H9 (cell line): ENCODE data around the gene GSTO1. TPM values are rescaled to one million over a fixed set of nuclear protein-coding genes. Genes with fewer than 3 reads are reported as not detected.

Source experiments
- DNase-seq: peaks from one replicate; pipeline ENCODE4 v3.0.0-alpha.2; 2017
- H2AFZ ChIP-seq: one replicate; pipeline ENCODE4 v1.6.1; 2013; ENCODE audit warnings: mild to moderate bottlenecking, low read length, control low read depth, moderate library complexity
- H2AK5ac ChIP-seq: 2 replicates; pipeline ENCODE4 v1.6.1; 2013; ENCODE audit warnings: low read length, control low read depth, mixed read lengths; ENCODE audit not compliant: insufficient read length
- H2BK120ac ChIP-seq: one replicate; pipeline ENCODE4 v1.6.1; 2013; ENCODE audit warnings: low read depth, mild to moderate bottlenecking, low read length, control low read depth, inconsistent platforms; ENCODE audit not compliant: poor library complexity, severe bottlenecking
- H2BK12ac ChIP-seq: 2 replicates; pipeline ENCODE4 v1.6.1; 2013; ENCODE audit warnings: low read length, control low read depth, mixed read lengths, low read depth; ENCODE audit not compliant: insufficient read length
- H2BK15ac ChIP-seq: 2 replicates; pipeline ENCODE4 v1.6.1; 2013; ENCODE audit warnings: low read depth, low read length, control low read depth
- H2BK20ac ChIP-seq: one replicate; pipeline ENCODE4 v1.6.1; 2013; ENCODE audit warnings: low read depth, mild to moderate bottlenecking, low read length, control low read depth, inconsistent platforms; ENCODE audit not compliant: poor library complexity, severe bottlenecking
- H2BK5ac ChIP-seq: 2 replicates; pipeline ENCODE4 v1.6.1; 2013; ENCODE audit warnings: low read length, control low read depth, mixed read lengths; ENCODE audit not compliant: insufficient read length
- H3K14ac ChIP-seq: 2 replicates; pipeline ENCODE4 v1.6.1; 2013; ENCODE audit warnings: low read length, control low read depth; ENCODE audit not compliant: insufficient read depth
- H3K18ac ChIP-seq: 2 replicates; pipeline ENCODE4 v1.6.1; 2013; ENCODE audit warnings: low read depth, mild to moderate bottlenecking, mixed read lengths, low read length, control low read depth; ENCODE audit not compliant: insufficient read length
- H3K23ac ChIP-seq: 2 replicates; pipeline ENCODE4 v1.6.1; 2013; ENCODE audit warnings: low read length, control low read depth, mixed read lengths, low read depth; ENCODE audit not compliant: insufficient read length
- H3K23me2 ChIP-seq: 2 replicates; pipeline ENCODE4 v1.6.1; 2013; ENCODE audit warnings: low read depth, mild to moderate bottlenecking, mixed read lengths, low read length, control low read depth; ENCODE audit not compliant: insufficient read length, poor library complexity, severe bottlenecking
- H3K27ac ChIP-seq: 2 replicates; pipeline ENCODE4 v1.5.1; 2013; ENCODE audit warnings: low read length, control low read depth, mixed read lengths, low read depth; ENCODE audit not compliant: insufficient read length
- H3K27me3 ChIP-seq: 2 replicates; pipeline ENCODE4 v1.6.1; 2013; ENCODE audit warnings: low read length, control low read depth, inconsistent platforms; ENCODE audit not compliant: insufficient read depth
- H3K4ac ChIP-seq: 2 replicates; pipeline ENCODE4 v1.6.1; 2013; ENCODE audit warnings: low read depth, mild to moderate bottlenecking, control low read depth, inconsistent platforms, low read length, moderate library complexity
- H3K4me1 ChIP-seq: 2 replicates; pipeline ENCODE4 v1.6.1; 2013; ENCODE audit warnings: low read length, control low read depth, inconsistent platforms; ENCODE audit not compliant: insufficient read depth
- H3K4me2 ChIP-seq: 2 replicates; pipeline ENCODE4 v1.6.1; 2013; ENCODE audit warnings: low read length, control low read depth, mixed read lengths; ENCODE audit not compliant: insufficient read length, insufficient read depth
- H3K56ac ChIP-seq: 2 replicates; pipeline ENCODE4 v1.6.1; 2013; ENCODE audit warnings: low read depth, mild to moderate bottlenecking, mixed read lengths, low read length, control low read depth; ENCODE audit not compliant: insufficient read length
- H3K79me1 ChIP-seq: 2 replicates; pipeline ENCODE4 v1.6.1; 2013; ENCODE audit warnings: low read depth, mild to moderate bottlenecking, moderate library complexity, low read length, control low read depth, inconsistent platforms; ENCODE audit not compliant: insufficient read depth, poor library complexity, severe bottlenecking
- H3K79me2 ChIP-seq: 2 replicates; pipeline ENCODE4 v1.6.1; 2013; ENCODE audit warnings: low read length, control low read depth, inconsistent platforms; ENCODE audit not compliant: insufficient read depth
- H3K9ac ChIP-seq: 2 replicates; pipeline ENCODE4 v1.6.1; 2013; ENCODE audit warnings: low read length, control low read depth, mixed read lengths; ENCODE audit not compliant: insufficient read length; ENCODE audit errors: extremely low read depth
- H3K9me3 ChIP-seq: one replicate; pipeline ENCODE4 v1.6.1; 2013; ENCODE audit warnings: low read depth, low read length, inconsistent platforms; ENCODE audit not compliant: control insufficient read depth
- H3T11ph ChIP-seq: one replicate; pipeline ENCODE4 v1.6.1; 2013; ENCODE audit warnings: mild to moderate bottlenecking, low read length, control low read depth, inconsistent platforms
- H4K20me1 ChIP-seq: one replicate; pipeline ENCODE4 v1.6.1; 2013; ENCODE audit not compliant: control insufficient read depth, insufficient read length, insufficient read depth
- H4K5ac ChIP-seq: 2 replicates; pipeline ENCODE4 v1.6.1; 2013; ENCODE audit warnings: low read depth, mild to moderate bottlenecking, mixed read lengths, low read length, control low read depth; ENCODE audit not compliant: insufficient read length
- H4K8ac ChIP-seq: replicated peaks from 2 replicates; pipeline ENCODE4 v1.6.1; 2013; ENCODE audit warnings: low read length, control low read depth, mixed read lengths, low read depth; ENCODE audit not compliant: insufficient read length
- H4K91ac ChIP-seq: 2 replicates; pipeline ENCODE4 v1.6.1; 2013; ENCODE audit warnings: low read depth, mild to moderate bottlenecking, moderate library complexity, mixed read lengths, low read length, control low read depth; ENCODE audit not compliant: insufficient read length
- H3K27ac Mint-ChIP-seq, 3 experiments: 2 replicates in 2 of 3; 3 replicates in 1 of 3; pipeline ENCODE4 v1.8.0; 2020 to 2021; ENCODE audit warnings: mixed read lengths in 3 of 3, mild to moderate bottlenecking in 1 of 3, moderate library complexity in 1 of 3
- H3K27me3 Mint-ChIP-seq: 2 replicates; pipeline ENCODE4 v1.8.0; 2021; ENCODE audit warnings: low read depth, mild to moderate bottlenecking, moderate library complexity, mixed read lengths
- H3K36me3 Mint-ChIP-seq, 3 experiments: 2 replicates in 2 of 3; 3 replicates in 1 of 3; pipeline ENCODE4 v1.8.0; 2020 to 2021; ENCODE audit warnings: low read depth in 3 of 3, mixed read lengths in 3 of 3; ENCODE audit not compliant: insufficient read depth in 1 of 3
- H3K4me1 Mint-ChIP-seq, 2 experiments: 2 replicates each; pipeline ENCODE4 v1.8.0; 2020; ENCODE audit warnings: mixed read lengths in 2 of 2
- H3K4me3 Mint-ChIP-seq, 2 experiments: 2 replicates in 1 of 2; 3 replicates in 1 of 2; pipeline ENCODE4 v1.8.0; 2020 to 2021; ENCODE audit warnings: mild to moderate bottlenecking in 2 of 2, mixed read lengths in 2 of 2, moderate library complexity in 1 of 2
- H3K9me3 Mint-ChIP-seq, 2 experiments: 2 replicates in 1 of 2; 3 replicates in 1 of 2; pipeline ENCODE4 v1.8.0; 2020; ENCODE audit warnings: mild to moderate bottlenecking in 2 of 2, mixed read lengths in 2 of 2, moderate library complexity in 1 of 2
- CTCF ChIP-seq: fragments of 200-600 bp; sonication (generic); conservative IDR thresholded peaks from 3 replicates; pipeline ENCODE4 v1.8.0; 2021; ENCODE audit warnings: antibody characterized with exemption, mild to moderate bottlenecking
- WGBS: extraction: QIAGEN DNeasy Blood & Tissue Kit; methylation state at CpG from one replicate; pipeline ENCODE4 v1.1.7; 2013; ENCODE audit warnings: missing lambda C conversion rate, low lambda C conversion rate, mixed read lengths; ENCODE audit not compliant: insufficient read length; ENCODE audit errors: extremely low coverage; 5-methylcytosine and 5-hydroxymethylcytosine counted together
- total RNA-seq: library from RNA; stranded (reverse); gene quantifications from 2 replicates; pipeline ENCODE4 v1.2.1, GENCODE V29; 2021

Gene GSTO1
- total RNA-seq, 1 experiment from 2014 or later = 114 TPM

GRCh38 chr10:104264783-104265182, 10.1 kb downstream of the GSTO1 start:
- Histone ChIP-seq H2AFZ (no peak overlapping the region), H3K27me3 (no peaks in the 10 kb centered on the region), H3K27ac (no peak overlapping the region), H3K4me2 (no peak overlapping the region), H3T11ph (no peak overlapping the region), H4K8ac (no peak overlapping the region), H3K14ac (no peak overlapping the region), H3K4ac (no peak overlapping the region), H3K9ac (no peak overlapping the region), H2BK5ac (no peak overlapping the region), H2BK120ac (no peak overlapping the region), H2AK5ac (no peak overlapping the region), H2BK12ac (no peak overlapping the region), H4K20me1 (no peaks in the 10 kb centered on the region), H3K79me1 (no peaks in the 10 kb centered on the region), H4K91ac (no peak overlapping the region), H3K79me2 (peaks cover 6% of the 10 kb centered on the region; the same call in 1 of the 2 replicates), H3K18ac (no peak overlapping the region), H2BK20ac (no peak overlapping the region), H3K23ac (no peak overlapping the region), H4K5ac (no peak overlapping the region), H2BK15ac (no peak overlapping the region), H3K9me3 (no peaks in the 10 kb centered on the region), H3K56ac (no peak overlapping the region), H3K23me2 (peaks cover 3% of the 10 kb centered on the region), H3K4me1 (peaks cover 4% of the 10 kb centered on the region; the same call in 1 of the 2 replicates)
- Mint-ChIP-seq H3K4me1 (peaks cover 11 to 24% of the 10 kb centered on the region in 2 experiments), H3K27ac (no peak overlapping the region), H3K4me3 (no peak overlapping the region), H3K36me3 (peaks cover 11 to 72% (median 17%) of the 10 kb centered on the region in 3 experiments), H3K9me3 (no peaks in the 10 kb centered on the region; a peak in 1 of 5 replicates), H3K27me3 (no peaks in the 10 kb centered on the region)
- WGBS = no CpG with 5 or more reads among the region's 5 CpGs
- DNase-seq = no peak
- TF ChIP-seq CTCF = no peak
